ENCODE measurements around the gene DDX1. TPM values are rescaled to one million over a fixed set of nuclear protein-coding genes. Genes with fewer than 3 reads are reported as not detected.
"Not testable (repeated sequence)": the region's sequence is repeated elsewhere in the genome, so short reads cannot be mapped to it uniquely, and the experiment has no call there.

The DDX1 gene
- total RNA-seq, 1 donor from 2014 or later: 77.0 TPM

GRCh38 chr2:15610430-15610952 lies 18.8 kb downstream of the DDX1 start:
- no peak for TF ChIP-seq CTCF (conservative IDR thresholded peaks at IDR 0.05; ENCODE audit: low read depth, low read length)
- no peak overlapping the region for H3K4me3 ChIP-seq (ENCODE audit: low read depth, low read length)
- DNase-seq (ENCODE audit: low read depth): no peak

DNA sequence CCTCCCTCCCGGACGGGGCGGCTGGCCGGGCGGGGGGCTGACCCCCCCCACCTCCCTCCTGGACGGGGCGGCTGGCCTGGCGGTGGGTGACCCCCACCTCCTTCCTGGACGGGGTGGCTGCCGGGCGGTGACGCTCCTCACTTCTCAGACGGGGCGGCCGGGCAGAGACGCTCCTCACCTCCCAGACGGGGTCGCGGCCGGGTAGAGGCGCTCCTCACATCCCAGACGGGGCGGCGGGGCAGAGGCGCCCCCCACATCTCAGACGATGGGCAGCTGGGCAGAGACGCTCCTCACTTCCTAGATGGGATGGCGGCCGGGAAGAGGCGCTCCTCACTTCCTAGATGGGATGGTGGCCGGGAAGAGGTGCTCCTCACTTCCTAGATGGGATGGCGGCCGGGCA lies 20.4 kb downstream of the DDX1 start:
- DNase-seq (ENCODE audit: low read depth); H3K4me3 ChIP-seq (ENCODE audit: low read depth, low read length): not testable (repeated sequence)

GRCh38 chr2:15613736-15614429 lies 22.2 kb downstream of the DDX1 start:
- no peak overlapping the region for H3K4me3 ChIP-seq (ENCODE audit: low read depth, low read length)
- DNase-seq (ENCODE audit: low read depth): no peak
- TF ChIP-seq CTCF (conservative IDR thresholded peaks at IDR 0.05; ENCODE audit: low read depth, low read length): no peak

DNA sequence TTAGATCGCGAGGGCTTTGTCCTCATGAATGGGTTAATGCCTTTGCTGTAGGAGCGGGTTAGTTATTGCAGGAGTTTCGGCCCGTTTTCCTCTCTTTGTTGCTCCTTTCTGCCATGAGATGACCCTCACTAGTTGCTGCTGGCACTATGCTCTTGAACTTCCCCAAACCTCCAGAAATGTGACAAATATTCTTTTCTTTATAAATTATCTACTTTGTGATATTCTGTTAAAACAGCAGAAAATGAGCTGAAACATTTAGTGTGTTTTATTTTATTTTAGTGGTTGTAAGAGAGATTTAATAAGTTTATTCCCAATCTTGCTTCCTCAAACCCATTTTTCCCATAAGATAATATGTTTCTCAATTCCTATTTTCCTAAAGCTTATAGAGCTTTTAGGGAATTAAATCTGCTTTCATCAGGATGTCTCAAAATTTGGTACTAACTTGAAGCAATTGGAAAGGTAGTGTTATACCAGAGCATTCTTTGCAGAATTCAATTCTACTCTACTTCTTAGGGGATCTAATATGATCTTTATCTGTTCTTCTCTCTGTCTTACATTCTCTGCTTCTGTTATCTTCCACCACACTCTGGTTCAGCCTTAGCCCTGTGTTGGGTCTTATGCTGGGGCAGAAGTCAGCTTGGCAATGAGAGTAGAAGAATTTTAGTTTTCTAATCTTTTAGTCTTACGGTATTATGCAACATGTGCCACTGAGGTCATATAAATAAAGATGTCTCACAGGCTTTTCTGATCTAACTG lies 23.1 kb downstream of the DDX1 start:
- no peak for TF ChIP-seq CTCF (conservative IDR thresholded peaks at IDR 0.05; ENCODE audit: low read depth, low read length)
- no peak overlapping the region for H3K4me3 ChIP-seq (ENCODE audit: low read depth, low read length)
- DNase-seq (ENCODE audit: low read depth): no peak

GRCh38 chr2:15615301-15615920 lies 23.7 kb downstream of the DDX1 start:
- no peak for DNase-seq (ENCODE audit: low read depth)
- TF ChIP-seq CTCF (conservative IDR thresholded peaks at IDR 0.05; ENCODE audit: low read depth, low read length): no peak

DNA sequence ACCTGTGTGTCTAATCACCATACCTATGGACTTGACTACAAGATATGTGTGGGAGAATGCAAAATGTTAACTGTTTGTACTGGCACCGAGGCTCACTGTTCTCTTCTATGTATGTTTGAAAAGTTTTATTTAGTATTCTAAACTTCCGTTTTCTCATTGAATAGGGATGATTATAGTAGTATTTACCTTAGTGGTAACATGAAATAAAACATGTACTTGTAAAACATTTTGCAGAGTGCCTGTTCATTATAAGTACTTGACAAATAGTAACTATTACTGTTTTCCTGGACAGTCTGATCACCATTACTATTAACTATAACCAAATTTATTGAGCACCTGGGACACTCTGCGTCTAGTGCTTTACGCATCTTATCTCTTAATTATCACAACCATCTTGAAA lies 24.8 kb downstream of the DDX1 start:
- no peak for TF ChIP-seq CTCF (conservative IDR thresholded peaks at IDR 0.05; ENCODE audit: low read depth, low read length)
- no peak overlapping the region for H3K4me3 ChIP-seq (ENCODE audit: low read depth, low read length)
- DNase-seq (ENCODE audit: low read depth): no peak

More at GRCh38 chr2:15615301-15615920, 23.7 kb downstream of the DDX1 start:
- H3K4me3 ChIP-seq (ENCODE audit: low read depth, low read length): no peak overlapping the region

Data from epithelial cell of proximal tubule (primary cell).